HEK293 (cell line): ENCODE measurements around the gene ASIC4.

ENCODE experiments used
- CTCF ChIA-PET: fragments of 350-600 bp; formaldehyde crosslinking; extraction: SDS; loops from one replicate; lab custom pipeline; 2021; ENCODE audit warnings: antibody characterized with exemption; lab: Yijun Ruan, JAX
- POLR2A ChIA-PET: fragments of 300-600 bp; formaldehyde crosslinking; extraction: SDS; loops from one replicate; lab custom pipeline; 2020; ENCODE audit warnings: antibody characterized with exemption, inconsistent platforms; lab: Yijun Ruan, JAX
- H3K27ac ChIP-seq: fragments of 200-500 bp; sonication (Bioruptor generic); 2 replicates; pipeline ENCODE4 v1.5.1; 2014; ENCODE audit warnings: low read depth, low read length, control low read depth, inconsistent platforms; ENCODE audit errors: extremely low read depth
- H3K36me3 ChIP-seq, 2 experiments: fragments of 200-500 bp in 1 of 2; sonication (Bioruptor generic) in 1 of 2; 1 replicate in 1 of 2; 2 replicates in 1 of 2; pipeline ENCODE4 v1.5.1; 2014 to 2017; ENCODE audit warnings: inconsistent platforms in 2 of 2, low read length in 2 of 2; ENCODE audit not compliant: control insufficient read depth in 2 of 2, insufficient read depth in 1 of 2
- H3K4me1 ChIP-seq: fragments of 200-500 bp; sonication (Bioruptor generic); 2 replicates; pipeline ENCODE4 v1.5.1; 2014; ENCODE audit warnings: mild to moderate bottlenecking, low read length, inconsistent platforms; ENCODE audit not compliant: control insufficient read depth, insufficient read depth
- H3K4me3 ChIP-seq: 2 replicates; pipeline ENCODE4 v1.5.1; 2011; ENCODE audit warnings: low read depth, mild to moderate bottlenecking, control low read depth, low read length, moderate library complexity
- H3K9me3 ChIP-seq: fragments of 200-500 bp; sonication (Bioruptor generic); 2 replicates; pipeline ENCODE4 v1.5.1; 2014; ENCODE audit warnings: low read depth, low read length, inconsistent platforms; ENCODE audit not compliant: control insufficient read depth, insufficient read depth
- BCL11A ChIP-seq: fragments of 450-650 bp; formaldehyde crosslinking; IDR thresholded peaks from 2 replicates; pipeline ENCODE4 v1.5.1; 2016; ENCODE audit warnings: low read depth, missing biosample characterization, missing genetic modification characterization
- KLF7 ChIP-seq: fragments of 450-650 bp; formaldehyde crosslinking; IDR thresholded peaks from 2 replicates; pipeline ENCODE4 v1.5.1; 2016; ENCODE audit warnings: missing biosample characterization, missing genetic modification characterization, borderline replicate concordance
- ZBTB20 ChIP-seq: fragments of 450-650 bp; formaldehyde crosslinking; IDR thresholded peaks from 2 replicates; pipeline ENCODE4 v1.5.1; 2016; ENCODE audit warnings: missing biosample characterization, missing genetic modification characterization
- ZBTB8A ChIP-seq: fragments of 450-650 bp; formaldehyde crosslinking; IDR thresholded peaks from 2 replicates; pipeline ENCODE4 v1.5.1; 2016; ENCODE audit warnings: missing biosample characterization, missing genetic modification characterization
- ZFP3 ChIP-seq: fragments of 450-650 bp; formaldehyde crosslinking; IDR thresholded peaks from 2 replicates; pipeline ENCODE4 v1.5.1; 2016; ENCODE audit warnings: low read depth, missing biosample characterization, missing genetic modification characterization
- ZFP69B ChIP-seq: fragments of 450-650 bp; formaldehyde crosslinking; IDR thresholded peaks from 2 replicates; pipeline ENCODE4 v1.5.1; 2016; ENCODE audit warnings: missing biosample characterization, missing genetic modification characterization
- ZNF10 ChIP-seq: fragments of 450-650 bp; formaldehyde crosslinking; IDR thresholded peaks from 2 replicates; pipeline ENCODE4 v1.5.1; 2017; ENCODE audit warnings: missing biosample characterization, missing genetic modification characterization
- ZNF138 ChIP-seq: fragments of 450-650 bp; formaldehyde crosslinking; IDR thresholded peaks from 2 replicates; pipeline ENCODE4 v1.5.1; 2016; ENCODE audit warnings: missing biosample characterization, missing genetic modification characterization, borderline replicate concordance
- ZNF174 ChIP-seq: fragments of 450-650 bp; formaldehyde crosslinking; IDR thresholded peaks from 2 replicates; pipeline ENCODE4 v1.5.0; 2017; ENCODE audit warnings: missing biosample characterization, mild to moderate bottlenecking, missing genetic modification characterization
- ZNF266 ChIP-seq: fragments of 450-650 bp; formaldehyde crosslinking; IDR thresholded peaks from 2 replicates; pipeline ENCODE4 v1.5.1; 2016; ENCODE audit warnings: missing biosample characterization, missing genetic modification characterization, low read depth
- ZNF292 ChIP-seq: fragments of 450-650 bp; formaldehyde crosslinking; IDR thresholded peaks from 2 replicates; pipeline ENCODE4 v1.5.1; 2016; ENCODE audit warnings: low read depth, missing biosample characterization, missing genetic modification characterization, borderline replicate concordance
- ZNF473 ChIP-seq: fragments of 450-650 bp; formaldehyde crosslinking; IDR thresholded peaks from 2 replicates; pipeline ENCODE4 v1.5.1; 2017; ENCODE audit warnings: missing biosample characterization, missing genetic modification characterization
- ZNF596 ChIP-seq: fragments of 450-650 bp; IDR thresholded peaks from 2 replicates; pipeline ENCODE4 v1.5.0; 2018; ENCODE audit warnings: missing biosample characterization, mild to moderate bottlenecking, missing genetic modification characterization, moderate library complexity
- ZNF610 ChIP-seq: fragments of 450-650 bp; formaldehyde crosslinking; IDR thresholded peaks from 2 replicates; pipeline ENCODE4 v1.5.1; 2016; ENCODE audit warnings: missing biosample characterization, missing genetic modification characterization, borderline replicate concordance
- TF ChIP-seq, protein P1 (sequence below): fragments of 450-650 bp; formaldehyde crosslinking; IDR thresholded peaks from 2 replicates; pipeline ENCODE4 v1.5.1; 2017; ENCODE audit warnings: missing biosample characterization, mild to moderate bottlenecking, missing genetic modification characterization, moderate library complexity
- TF ChIP-seq, protein P2 (sequence below): fragments of 450-650 bp; formaldehyde crosslinking; IDR thresholded peaks from 2 replicates; pipeline ENCODE4 v1.5.1; 2016; ENCODE audit warnings: missing biosample characterization, missing genetic modification characterization
- TF ChIP-seq, protein P3 (sequence below): fragments of 450-650 bp; formaldehyde crosslinking; IDR thresholded peaks from 2 replicates; pipeline ENCODE4 v1.5.1; 2017; ENCODE audit warnings: missing biosample characterization, missing genetic modification characterization
- TF ChIP-seq, protein P4 (sequence below): fragments of 450-650 bp; formaldehyde crosslinking; IDR thresholded peaks from 2 replicates; pipeline ENCODE4 v1.5.1; 2016; ENCODE audit warnings: missing biosample characterization, missing genetic modification characterization
- TF ChIP-seq, protein P5 (sequence below): fragments of 450-650 bp; formaldehyde crosslinking; IDR thresholded peaks from 2 replicates; pipeline ENCODE4 v1.5.1; 2016; ENCODE audit warnings: missing biosample characterization, missing genetic modification characterization

ASIC4 gene

DNA sequence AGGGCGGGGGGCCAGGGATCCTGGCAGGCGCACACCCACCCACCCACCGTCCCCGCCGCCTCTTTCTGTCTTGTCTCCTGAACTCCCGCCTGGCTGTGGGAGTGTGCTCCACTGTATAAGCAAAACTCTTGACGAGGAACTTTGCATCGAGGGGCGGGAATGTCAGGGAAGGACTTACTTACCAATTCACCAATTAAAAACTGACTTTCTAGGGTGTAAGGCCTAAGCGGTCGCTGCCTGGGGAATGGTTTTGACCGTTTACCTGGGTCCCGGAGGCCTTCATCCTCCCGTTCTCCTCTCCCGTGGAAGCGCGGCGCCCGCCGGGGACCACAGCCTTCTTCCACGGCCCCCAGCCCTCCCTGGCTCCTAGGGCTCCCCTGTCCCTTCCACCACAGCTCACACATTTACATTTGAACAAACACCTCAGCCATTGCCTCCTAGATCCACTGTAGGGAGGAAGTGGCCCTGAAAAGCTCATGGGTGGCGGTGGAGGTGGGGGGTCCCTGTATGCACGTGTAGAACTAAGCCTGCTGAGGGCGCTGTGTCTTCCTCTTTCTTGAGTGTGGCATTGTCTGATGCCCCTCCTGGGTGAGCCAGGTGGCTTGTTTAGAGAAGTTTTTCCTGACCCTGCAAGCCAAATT lies 8.9 kb downstream of the ASIC4 start:
- POLR2A ChIA-PET, result interaction anchor here (0.6 kb wide), 1 partner anchor 14 kb away, joined by 11 read pairs; no protein-coding TSS in a partner anchor

DNA sequence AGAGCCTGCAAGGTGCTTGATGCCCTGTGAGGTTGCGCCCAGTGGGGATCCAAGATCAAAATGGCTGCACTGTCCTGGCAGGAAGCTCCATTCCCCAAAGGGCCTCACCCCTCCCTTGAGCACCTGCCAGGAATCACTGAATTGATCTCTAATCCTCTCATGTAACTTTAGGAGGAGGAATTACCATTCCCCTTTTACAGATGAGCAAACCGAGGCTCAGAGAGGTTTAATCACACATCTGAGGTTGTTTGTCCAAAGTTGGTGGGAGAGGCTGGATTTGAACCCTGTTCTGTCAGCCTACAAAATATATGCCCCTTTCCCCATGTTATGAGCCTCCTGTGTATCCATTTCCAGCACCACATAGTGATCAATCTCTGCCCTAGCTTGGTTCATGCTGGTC lies 10.5 kb downstream of the ASIC4 start:
- CTCF ChIA-PET, result interaction anchor here (0.6 to 9.7 kb wide), 7 partner anchors 14 to 514 kb away, joined by 3 to 196 read pairs (median 8); partner anchors contain the start of genes ASIC4 and GMPPA
- POLR2A ChIA-PET, result no interaction called here
- no peak overlapping the region for H3K27ac ChIP-seq
- no peak overlapping the region for H3K4me3 ChIP-seq
- H3K4me1 ChIP-seq, result peaks cover 7% of the 10 kb centered on the region
- H3K36me3 ChIP-seq, result no peaks in the 10 kb centered on the region
- no peaks in the 10 kb centered on the region for H3K9me3 ChIP-seq
- TF ChIP-seq, protein P1, sequence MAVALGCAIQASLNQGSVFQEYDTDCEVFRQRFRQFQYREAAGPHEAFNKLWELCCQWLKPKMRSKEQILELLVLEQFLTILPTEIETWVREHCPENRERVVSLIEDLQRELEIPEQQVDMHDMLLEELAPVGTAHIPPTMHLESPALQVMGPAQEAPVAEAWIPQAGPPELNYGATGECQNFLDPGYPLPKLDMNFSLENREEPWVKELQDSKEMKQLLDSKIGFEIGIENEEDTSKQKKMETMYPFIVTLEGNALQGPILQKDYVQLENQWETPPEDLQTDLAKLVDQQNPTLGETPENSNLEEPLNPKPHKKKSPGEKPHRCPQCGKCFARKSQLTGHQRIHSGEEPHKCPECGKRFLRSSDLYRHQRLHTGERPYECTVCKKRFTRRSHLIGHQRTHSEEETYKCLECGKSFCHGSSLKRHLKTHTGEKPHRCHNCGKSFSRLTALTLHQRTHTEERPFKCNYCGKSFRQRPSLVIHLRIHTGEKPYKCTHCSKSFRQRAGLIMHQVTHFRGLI (tag by site-specific recombination), result no peak
- TF ChIP-seq ZFP69B, result no peak
- no peak for TF ChIP-seq ZNF610
- no peak for TF ChIP-seq ZBTB20 (tag by site-specific recombination)
- no peak for TF ChIP-seq ZNF596 (tag by site-specific recombination)
- TF ChIP-seq, protein P2, sequence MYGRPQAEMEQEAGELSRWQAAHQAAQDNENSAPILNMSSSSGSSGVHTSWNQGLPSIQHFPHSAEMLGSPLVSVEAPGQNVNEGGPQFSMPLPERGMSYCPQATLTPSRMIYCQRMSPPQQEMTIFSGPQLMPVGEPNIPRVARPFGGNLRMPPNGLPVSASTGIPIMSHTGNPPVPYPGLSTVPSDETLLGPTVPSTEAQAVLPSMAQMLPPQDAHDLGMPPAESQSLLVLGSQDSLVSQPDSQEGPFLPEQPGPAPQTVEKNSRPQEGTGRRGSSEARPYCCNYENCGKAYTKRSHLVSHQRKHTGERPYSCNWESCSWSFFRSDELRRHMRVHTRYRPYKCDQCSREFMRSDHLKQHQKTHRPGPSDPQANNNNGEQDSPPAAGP (tag by site-specific recombination), result no peak
- TF ChIP-seq ZNF292, result no peak
- no peak for TF ChIP-seq ZNF473 (tag by site-specific recombination)
- no peak for TF ChIP-seq ZNF174 (tag by site-specific recombination)
- TF ChIP-seq KLF7 (tag by site-specific recombination), result no peak
- no peak for TF ChIP-seq ZFP3 (tag by site-specific recombination)
- TF ChIP-seq ZNF138 (tag by site-specific recombination), result no peak
- TF ChIP-seq BCL11A (tag by site-specific recombination), result no peak

More for the DNA sequence above, 8.9 kb downstream of the ASIC4 start:
- Histone ChIP-seq H3K9me3 (no peaks in the 10 kb centered on the region), H3K36me3 (no peaks in the 10 kb centered on the region), H3K4me3 (no peak overlapping the region), H3K4me1 (peaks cover 7% of the 10 kb centered on the region), H3K27ac (no peak overlapping the region)
- CTCF ChIA-PET, result interaction anchor here (0.5 to 9.7 kb wide), 12 partner anchors 10 to 163 kb away, joined by 3 to 196 read pairs (median 4); partner anchors contain the start of genes ASIC4 and GMPPA
- TF ChIP-seq ZNF10, result no peak
- TF ChIP-seq, protein P3, sequence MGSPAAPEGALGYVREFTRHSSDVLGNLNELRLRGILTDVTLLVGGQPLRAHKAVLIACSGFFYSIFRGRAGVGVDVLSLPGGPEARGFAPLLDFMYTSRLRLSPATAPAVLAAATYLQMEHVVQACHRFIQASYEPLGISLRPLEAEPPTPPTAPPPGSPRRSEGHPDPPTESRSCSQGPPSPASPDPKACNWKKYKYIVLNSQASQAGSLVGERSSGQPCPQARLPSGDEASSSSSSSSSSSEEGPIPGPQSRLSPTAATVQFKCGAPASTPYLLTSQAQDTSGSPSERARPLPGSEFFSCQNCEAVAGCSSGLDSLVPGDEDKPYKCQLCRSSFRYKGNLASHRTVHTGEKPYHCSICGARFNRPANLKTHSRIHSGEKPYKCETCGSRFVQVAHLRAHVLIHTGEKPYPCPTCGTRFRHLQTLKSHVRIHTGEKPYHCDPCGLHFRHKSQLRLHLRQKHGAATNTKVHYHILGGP, result no peak

DNA sequence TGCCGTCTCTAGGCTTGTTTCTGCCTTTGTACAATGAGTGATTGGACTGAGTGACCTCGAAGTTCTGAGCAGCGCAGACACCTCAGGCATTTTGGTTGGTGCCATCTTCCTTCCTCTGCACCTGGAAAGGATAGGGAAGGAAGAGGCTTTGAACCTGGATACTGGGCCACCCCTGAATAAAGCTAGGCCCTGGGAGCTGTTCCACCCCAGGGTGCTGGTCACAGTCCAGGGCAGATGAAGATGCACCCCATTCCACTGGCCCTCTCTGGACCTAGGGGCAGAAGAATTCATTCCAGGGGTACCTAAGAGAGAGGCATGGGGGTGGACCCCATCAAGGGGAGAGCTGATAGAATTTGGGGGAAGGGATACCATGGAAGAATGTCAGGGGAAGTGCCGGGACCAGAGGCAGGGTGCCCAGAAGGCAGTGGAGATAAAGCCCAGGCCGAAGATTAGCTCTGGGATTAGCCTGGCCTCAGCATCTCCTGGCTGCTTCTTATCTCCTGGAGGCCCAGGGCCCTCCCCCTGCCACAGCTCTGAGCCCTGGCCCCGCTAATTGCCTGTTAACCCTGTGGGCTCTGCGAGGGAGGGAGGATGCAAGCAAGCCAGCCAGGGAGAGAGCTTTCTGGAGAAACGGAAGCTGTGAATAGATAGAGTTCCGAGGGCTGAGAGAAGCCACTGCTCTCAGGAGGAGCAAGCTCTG lies 11.4 kb downstream of the ASIC4 start:
- H3K9me3 ChIP-seq, result no peaks in the 10 kb centered on the region
- H3K4me3 ChIP-seq, result no peak overlapping the region
- CTCF ChIA-PET, result interaction anchor here (0.6 to 9.7 kb wide), 9 partner anchors 9 to 231 kb away, joined by 3 to 252 read pairs (median 5); partner anchors contain the start of genes ASIC4 and GMPPA
- H3K4me1 ChIP-seq, result peaks cover 7% of the 10 kb centered on the region
- POLR2A ChIA-PET, result no interaction called here
- H3K36me3 ChIP-seq, result no peaks in the 10 kb centered on the region
- H3K27ac ChIP-seq, result no peak overlapping the region
- no peak for TF ChIP-seq ZNF266 (tag by site-specific recombination)
- TF ChIP-seq, protein P4, sequence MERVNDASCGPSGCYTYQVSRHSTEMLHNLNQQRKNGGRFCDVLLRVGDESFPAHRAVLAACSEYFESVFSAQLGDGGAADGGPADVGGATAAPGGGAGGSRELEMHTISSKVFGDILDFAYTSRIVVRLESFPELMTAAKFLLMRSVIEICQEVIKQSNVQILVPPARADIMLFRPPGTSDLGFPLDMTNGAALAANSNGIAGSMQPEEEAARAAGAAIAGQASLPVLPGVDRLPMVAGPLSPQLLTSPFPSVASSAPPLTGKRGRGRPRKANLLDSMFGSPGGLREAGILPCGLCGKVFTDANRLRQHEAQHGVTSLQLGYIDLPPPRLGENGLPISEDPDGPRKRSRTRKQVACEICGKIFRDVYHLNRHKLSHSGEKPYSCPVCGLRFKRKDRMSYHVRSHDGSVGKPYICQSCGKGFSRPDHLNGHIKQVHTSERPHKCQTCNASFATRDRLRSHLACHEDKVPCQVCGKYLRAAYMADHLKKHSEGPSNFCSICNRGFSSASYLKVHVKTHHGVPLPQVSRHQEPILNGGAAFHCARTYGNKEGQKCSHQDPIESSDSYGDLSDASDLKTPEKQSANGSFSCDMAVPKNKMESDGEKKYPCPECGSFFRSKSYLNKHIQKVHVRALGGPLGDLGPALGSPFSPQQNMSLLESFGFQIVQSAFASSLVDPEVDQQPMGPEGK (tag by site-specific recombination), result no peak
- TF ChIP-seq, protein P5, sequence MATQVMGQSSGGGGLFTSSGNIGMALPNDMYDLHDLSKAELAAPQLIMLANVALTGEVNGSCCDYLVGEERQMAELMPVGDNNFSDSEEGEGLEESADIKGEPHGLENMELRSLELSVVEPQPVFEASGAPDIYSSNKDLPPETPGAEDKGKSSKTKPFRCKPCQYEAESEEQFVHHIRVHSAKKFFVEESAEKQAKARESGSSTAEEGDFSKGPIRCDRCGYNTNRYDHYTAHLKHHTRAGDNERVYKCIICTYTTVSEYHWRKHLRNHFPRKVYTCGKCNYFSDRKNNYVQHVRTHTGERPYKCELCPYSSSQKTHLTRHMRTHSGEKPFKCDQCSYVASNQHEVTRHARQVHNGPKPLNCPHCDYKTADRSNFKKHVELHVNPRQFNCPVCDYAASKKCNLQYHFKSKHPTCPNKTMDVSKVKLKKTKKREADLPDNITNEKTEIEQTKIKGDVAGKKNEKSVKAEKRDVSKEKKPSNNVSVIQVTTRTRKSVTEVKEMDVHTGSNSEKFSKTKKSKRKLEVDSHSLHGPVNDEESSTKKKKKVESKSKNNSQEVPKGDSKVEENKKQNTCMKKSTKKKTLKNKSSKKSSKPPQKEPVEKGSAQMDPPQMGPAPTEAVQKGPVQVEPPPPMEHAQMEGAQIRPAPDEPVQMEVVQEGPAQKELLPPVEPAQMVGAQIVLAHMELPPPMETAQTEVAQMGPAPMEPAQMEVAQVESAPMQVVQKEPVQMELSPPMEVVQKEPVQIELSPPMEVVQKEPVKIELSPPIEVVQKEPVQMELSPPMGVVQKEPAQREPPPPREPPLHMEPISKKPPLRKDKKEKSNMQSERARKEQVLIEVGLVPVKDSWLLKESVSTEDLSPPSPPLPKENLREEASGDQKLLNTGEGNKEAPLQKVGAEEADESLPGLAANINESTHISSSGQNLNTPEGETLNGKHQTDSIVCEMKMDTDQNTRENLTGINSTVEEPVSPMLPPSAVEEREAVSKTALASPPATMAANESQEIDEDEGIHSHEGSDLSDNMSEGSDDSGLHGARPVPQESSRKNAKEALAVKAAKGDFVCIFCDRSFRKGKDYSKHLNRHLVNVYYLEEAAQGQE (tag by site-specific recombination), result 0 out of 2 replicates have a peak, but pooled peaks have one; percentile 45
- no peak for TF ChIP-seq ZBTB8A (tag by site-specific recombination)
